WTC11 (cell line): ENCODE measurements around the gene MACROD2.

Experiments
- ATF1 ChIP-seq: sonication (generic); formaldehyde crosslinking; IDR thresholded peaks from 2 replicates; pipeline ENCODE4 v1.8.1; 2023; ENCODE audit warnings: mild to moderate bottlenecking, moderate library complexity, missing genetic modification reagents
- CREB1 ChIP-seq: sonication (generic); formaldehyde crosslinking; IDR thresholded peaks from 2 replicates; pipeline ENCODE4 v1.8.0; 2023; ENCODE audit warnings: mild to moderate bottlenecking, missing genetic modification reagents
- CTCF ChIP-seq: fragments of 200-600 bp; IDR thresholded peaks from 2 replicates; pipeline ENCODE4 v1.8.0; 2022; ENCODE audit warnings: antibody characterized with exemption
- MAX ChIP-seq: sonication (generic); formaldehyde crosslinking; IDR thresholded peaks from 2 replicates; pipeline ENCODE4 v1.8.0; 2022; ENCODE audit warnings: mild to moderate bottlenecking, missing genetic modification reagents
- MYBL2 ChIP-seq: sonication (generic); formaldehyde crosslinking; IDR thresholded peaks from 2 replicates; pipeline ENCODE4 v1.8.1; 2023; ENCODE audit warnings: mild to moderate bottlenecking, moderate library complexity, missing genetic modification reagents
- NR3C1 ChIP-seq: sonication (generic); formaldehyde crosslinking; conservative IDR thresholded peaks from 2 replicates; pipeline ENCODE4 v1.8.1; 2023; ENCODE audit warnings: low read depth, mild to moderate bottlenecking, missing genetic modification reagents
- STAT6 ChIP-seq: sonication (generic); formaldehyde crosslinking; conservative IDR thresholded peaks from 2 replicates; pipeline ENCODE4 v1.8.1; 2023; ENCODE audit warnings: mild to moderate bottlenecking, low read depth, missing genetic modification reagents, moderate library complexity
- ZNF138 ChIP-seq: sonication (generic); formaldehyde crosslinking; conservative IDR thresholded peaks from 2 replicates; pipeline ENCODE4 v1.8.1; 2022; ENCODE audit warnings: mild to moderate bottlenecking, moderate library complexity, missing genetic modification reagents
- ZNF232 ChIP-seq: sonication (generic); formaldehyde crosslinking; IDR thresholded peaks from 2 replicates; pipeline ENCODE4 v1.8.0; 2022; ENCODE audit warnings: mild to moderate bottlenecking, missing genetic modification reagents
- TF ChIP-seq, protein P1 (sequence below): sonication (generic); formaldehyde crosslinking; IDR thresholded peaks from 2 replicates; pipeline ENCODE4 v1.8.1; 2023; ENCODE audit warnings: mild to moderate bottlenecking, missing genetic modification reagents, moderate library complexity
- TF ChIP-seq, protein P2 (sequence below): sonication (generic); formaldehyde crosslinking; IDR thresholded peaks from 2 replicates; pipeline ENCODE4 v1.8.0; 2023; ENCODE audit warnings: missing genetic modification reagents
- TF ChIP-seq, protein P3 (sequence below): fragments of 250-450 bp; sonication (Bioruptor Pico); IDR thresholded peaks from 2 replicates; pipeline ENCODE4 v1.9.0; 2021; ENCODE audit warnings: mild to moderate bottlenecking, borderline replicate concordance
- TF ChIP-seq, protein P4 (sequence below): sonication (generic); formaldehyde crosslinking; IDR thresholded peaks from 2 replicates; pipeline ENCODE4 v1.8.0; 2022; ENCODE audit warnings: mild to moderate bottlenecking, missing genetic modification reagents
- TF ChIP-seq, protein P5 (sequence below): sonication (generic); formaldehyde crosslinking; IDR thresholded peaks from 2 replicates; pipeline ENCODE4 v1.8.1; 2022; ENCODE audit warnings: low read depth, mild to moderate bottlenecking, moderate library complexity, missing genetic modification reagents, borderline replicate concordance

- TF ChIP-seq CTCF = no peak
- TF ChIP-seq, protein P1, sequence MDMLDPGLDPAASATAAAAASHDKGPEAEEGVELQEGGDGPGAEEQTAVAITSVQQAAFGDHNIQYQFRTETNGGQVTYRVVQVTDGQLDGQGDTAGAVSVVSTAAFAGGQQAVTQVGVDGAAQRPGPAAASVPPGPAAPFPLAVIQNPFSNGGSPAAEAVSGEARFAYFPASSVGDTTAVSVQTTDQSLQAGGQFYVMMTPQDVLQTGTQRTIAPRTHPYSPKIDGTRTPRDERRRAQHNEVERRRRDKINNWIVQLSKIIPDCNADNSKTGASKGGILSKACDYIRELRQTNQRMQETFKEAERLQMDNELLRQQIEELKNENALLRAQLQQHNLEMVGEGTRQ (CRISPR knock-in tag) = no peak
- no peak for TF ChIP-seq ZNF232 (CRISPR knock-in tag)
- TF ChIP-seq NR3C1 (CRISPR knock-in tag) = no peak
- no peak for TF ChIP-seq ATF1 (CRISPR knock-in tag)
- TF ChIP-seq ZNF138 (CRISPR knock-in tag) = no peak
- TF ChIP-seq, protein P2, sequence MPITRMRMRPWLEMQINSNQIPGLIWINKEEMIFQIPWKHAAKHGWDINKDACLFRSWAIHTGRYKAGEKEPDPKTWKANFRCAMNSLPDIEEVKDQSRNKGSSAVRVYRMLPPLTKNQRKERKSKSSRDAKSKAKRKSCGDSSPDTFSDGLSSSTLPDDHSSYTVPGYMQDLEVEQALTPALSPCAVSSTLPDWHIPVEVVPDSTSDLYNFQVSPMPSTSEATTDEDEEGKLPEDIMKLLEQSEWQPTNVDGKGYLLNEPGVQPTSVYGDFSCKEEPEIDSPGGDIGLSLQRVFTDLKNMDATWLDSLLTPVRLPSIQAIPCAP (CRISPR knock-in tag) = no peak
- no peak for TF ChIP-seq CREB1 (CRISPR knock-in tag)
- no peak for TF ChIP-seq MAX (CRISPR knock-in tag)
- TF ChIP-seq, protein P3, sequence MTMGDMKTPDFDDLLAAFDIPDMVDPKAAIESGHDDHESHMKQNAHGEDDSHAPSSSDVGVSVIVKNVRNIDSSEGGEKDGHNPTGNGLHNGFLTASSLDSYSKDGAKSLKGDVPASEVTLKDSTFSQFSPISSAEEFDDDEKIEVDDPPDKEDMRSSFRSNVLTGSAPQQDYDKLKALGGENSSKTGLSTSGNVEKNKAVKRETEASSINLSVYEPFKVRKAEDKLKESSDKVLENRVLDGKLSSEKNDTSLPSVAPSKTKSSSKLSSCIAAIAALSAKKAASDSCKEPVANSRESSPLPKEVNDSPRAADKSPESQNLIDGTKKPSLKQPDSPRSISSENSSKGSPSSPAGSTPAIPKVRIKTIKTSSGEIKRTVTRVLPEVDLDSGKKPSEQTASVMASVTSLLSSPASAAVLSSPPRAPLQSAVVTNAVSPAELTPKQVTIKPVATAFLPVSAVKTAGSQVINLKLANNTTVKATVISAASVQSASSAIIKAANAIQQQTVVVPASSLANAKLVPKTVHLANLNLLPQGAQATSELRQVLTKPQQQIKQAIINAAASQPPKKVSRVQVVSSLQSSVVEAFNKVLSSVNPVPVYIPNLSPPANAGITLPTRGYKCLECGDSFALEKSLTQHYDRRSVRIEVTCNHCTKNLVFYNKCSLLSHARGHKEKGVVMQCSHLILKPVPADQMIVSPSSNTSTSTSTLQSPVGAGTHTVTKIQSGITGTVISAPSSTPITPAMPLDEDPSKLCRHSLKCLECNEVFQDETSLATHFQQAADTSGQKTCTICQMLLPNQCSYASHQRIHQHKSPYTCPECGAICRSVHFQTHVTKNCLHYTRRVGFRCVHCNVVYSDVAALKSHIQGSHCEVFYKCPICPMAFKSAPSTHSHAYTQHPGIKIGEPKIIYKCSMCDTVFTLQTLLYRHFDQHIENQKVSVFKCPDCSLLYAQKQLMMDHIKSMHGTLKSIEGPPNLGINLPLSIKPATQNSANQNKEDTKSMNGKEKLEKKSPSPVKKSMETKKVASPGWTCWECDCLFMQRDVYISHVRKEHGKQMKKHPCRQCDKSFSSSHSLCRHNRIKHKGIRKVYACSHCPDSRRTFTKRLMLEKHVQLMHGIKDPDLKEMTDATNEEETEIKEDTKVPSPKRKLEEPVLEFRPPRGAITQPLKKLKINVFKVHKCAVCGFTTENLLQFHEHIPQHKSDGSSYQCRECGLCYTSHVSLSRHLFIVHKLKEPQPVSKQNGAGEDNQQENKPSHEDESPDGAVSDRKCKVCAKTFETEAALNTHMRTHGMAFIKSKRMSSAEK = no peak
- TF ChIP-seq, protein P4, sequence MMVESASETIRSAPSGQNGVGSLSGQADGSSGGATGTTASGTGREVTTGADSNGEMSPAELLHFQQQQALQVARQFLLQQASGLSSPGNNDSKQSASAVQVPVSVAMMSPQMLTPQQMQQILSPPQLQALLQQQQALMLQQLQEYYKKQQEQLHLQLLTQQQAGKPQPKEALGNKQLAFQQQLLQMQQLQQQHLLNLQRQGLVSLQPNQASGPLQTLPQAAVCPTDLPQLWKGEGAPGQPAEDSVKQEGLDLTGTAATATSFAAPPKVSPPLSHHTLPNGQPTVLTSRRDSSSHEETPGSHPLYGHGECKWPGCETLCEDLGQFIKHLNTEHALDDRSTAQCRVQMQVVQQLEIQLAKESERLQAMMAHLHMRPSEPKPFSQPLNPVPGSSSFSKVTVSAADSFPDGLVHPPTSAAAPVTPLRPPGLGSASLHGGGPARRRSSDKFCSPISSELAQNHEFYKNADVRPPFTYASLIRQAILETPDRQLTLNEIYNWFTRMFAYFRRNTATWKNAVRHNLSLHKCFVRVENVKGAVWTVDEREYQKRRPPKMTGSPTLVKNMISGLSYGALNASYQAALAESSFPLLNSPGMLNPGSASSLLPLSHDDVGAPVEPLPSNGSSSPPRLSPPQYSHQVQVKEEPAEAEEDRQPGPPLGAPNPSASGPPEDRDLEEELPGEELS = no peak
- TF ChIP-seq MYBL2 (CRISPR knock-in tag) = no peak
- TF ChIP-seq, protein P5, sequence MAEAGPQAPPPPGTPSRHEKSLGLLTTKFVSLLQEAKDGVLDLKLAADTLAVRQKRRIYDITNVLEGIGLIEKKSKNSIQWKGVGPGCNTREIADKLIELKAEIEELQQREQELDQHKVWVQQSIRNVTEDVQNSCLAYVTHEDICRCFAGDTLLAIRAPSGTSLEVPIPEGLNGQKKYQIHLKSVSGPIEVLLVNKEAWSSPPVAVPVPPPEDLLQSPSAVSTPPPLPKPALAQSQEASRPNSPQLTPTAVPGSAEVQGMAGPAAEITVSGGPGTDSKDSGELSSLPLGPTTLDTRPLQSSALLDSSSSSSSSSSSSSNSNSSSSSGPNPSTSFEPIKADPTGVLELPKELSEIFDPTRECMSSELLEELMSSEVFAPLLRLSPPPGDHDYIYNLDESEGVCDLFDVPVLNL (CRISPR knock-in tag) = no peak
- TF ChIP-seq STAT6 (CRISPR knock-in tag) = no peak
Measured at GRCh38 chr20:14759979-14760378, 764.7 kb downstream of the MACROD2 start.
